Measurements from ENCODE around the gene ZXDC.
A peak's percentile ranks its signal among the peaks of the same experiment; 100 is the strongest.

ZXDC gene

DNA sequence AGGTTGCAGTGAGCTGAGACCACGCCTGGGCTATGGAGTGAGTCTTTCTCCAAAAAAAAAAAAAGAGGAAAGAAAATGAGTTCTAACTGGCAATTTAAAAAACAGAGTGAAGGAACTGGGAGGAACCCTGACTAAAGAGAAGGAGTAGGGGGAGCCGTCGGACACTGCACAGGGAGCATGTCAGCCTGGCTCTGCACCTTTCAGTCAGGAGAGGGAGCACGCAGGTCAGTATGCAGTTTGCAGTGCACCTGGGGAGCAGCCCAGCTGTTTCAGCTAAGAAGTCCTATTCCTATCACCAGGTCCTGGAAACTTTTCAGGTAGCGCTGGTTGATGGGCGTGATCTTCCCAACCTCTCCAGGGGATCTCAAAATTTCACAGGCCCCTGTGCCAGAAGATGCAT, 14.9 kb upstream of the ZXDC start:
- peak; percentile 48 for DNase-seq (ENCODE audit: low spot score)

DNA sequence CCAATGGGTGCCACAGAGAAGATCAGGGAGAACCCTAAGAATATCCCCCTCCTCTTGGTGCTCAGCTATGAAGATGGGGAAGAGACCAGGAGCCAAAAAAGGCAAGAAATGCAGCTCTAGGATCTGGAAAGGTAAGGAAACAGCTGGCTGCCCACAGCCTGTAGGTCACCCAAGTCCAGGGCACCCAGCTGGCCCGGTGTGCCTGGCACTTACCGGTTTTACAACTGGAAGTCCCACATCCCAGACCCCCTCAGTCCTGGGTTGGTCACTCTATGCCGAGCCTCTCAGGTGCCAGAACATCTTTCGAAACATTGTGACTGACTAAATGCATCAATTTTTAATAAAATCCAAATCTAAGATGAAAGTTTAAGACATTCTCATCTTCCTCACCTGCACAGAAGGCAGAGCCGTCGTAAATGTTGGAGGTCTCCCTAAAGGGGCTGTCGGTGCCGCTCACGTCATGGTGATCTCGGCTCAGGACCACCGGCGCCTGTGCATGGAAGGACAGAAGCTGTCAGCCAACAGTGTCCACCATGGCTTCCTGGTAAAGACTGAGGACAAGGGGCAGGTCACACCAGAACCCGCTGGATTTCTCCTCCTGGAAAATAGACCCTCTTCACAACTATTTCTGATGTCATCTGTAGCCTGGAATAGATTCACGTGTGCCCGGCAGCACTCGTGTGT, 13.3 kb upstream of the ZXDC start:
- DNase-seq (ENCODE audit: low spot score): no peak

DNA sequence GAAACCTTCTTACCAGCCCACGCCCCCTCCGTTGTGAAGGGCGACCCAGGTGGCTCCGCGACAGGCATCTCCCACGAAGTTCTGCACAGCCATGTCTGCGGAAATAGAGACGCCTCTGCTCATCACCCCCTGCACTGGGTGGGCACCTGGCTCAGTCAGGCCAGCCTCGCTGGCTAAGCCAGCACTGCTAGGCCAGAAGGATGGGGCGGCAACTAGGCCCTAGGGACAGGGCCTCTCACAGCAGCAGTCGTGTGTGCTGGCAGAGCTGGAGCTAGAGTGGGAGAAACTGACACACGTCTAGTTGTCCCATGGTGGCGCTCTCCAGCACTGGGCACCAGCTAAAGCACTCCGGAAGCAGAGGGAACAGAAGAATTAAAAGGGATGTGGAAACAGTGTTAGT, 12.5 kb upstream of the ZXDC start:
- peak; percentile 66 for DNase-seq (ENCODE audit: low spot score)

DNA sequence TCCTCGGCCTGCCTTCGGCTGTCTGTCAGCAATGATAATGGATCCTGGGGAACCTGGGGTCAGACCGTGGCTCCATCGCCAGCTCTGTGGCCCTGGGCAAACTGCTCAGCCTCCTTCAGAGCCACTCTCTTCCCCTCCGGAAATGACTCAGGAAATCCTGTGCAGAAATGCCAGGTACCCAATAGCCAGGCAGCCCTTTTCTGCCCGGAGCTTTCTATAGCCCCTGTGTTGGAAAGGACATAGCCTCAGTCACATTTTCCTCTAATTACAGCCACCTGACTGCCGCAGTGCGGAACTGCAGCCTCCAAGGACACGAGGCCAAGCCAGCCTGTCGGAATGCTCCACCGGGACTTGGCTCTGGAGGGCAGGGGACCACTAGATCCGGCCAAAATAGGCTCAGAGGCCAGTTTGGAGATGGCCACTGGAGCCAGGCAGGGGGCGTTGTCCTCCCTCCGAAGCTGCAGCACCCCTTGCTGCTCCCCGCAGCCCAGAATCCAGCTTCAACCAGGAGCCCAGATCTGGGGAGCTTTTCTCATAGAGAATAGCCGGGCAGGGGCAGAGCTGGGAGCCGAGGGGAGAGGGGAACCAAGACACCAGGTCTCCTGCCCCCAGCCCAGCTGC, 11.6 kb upstream of the ZXDC start:
- DNase-seq (ENCODE audit: low spot score): no peak

DNA sequence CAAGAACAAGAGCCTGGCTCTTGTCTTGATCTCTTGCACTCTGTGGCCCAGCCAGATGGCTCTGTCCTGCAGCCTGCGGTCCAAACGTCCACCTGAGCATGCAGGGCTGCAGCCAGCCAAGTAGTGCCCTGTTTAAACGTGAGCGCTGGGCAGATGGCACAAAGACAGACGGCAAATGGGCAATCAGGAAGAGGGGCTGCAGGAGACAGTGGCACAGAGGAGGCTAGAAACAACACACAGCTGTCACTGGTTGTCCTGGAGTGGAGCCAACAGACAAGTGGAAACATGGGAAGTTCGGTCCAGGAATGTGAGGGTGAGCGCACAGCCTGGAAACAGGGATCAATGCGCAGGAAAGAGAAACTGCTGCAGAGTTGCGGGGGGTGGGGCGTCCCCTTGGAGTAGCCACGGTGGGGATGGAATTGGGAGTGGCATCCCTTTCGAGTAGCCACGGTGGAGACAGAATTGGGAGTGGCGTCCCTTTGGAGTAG, 10.7 kb upstream of the ZXDC start:
- DNase-seq (ENCODE audit: low spot score): no peak

DNA sequence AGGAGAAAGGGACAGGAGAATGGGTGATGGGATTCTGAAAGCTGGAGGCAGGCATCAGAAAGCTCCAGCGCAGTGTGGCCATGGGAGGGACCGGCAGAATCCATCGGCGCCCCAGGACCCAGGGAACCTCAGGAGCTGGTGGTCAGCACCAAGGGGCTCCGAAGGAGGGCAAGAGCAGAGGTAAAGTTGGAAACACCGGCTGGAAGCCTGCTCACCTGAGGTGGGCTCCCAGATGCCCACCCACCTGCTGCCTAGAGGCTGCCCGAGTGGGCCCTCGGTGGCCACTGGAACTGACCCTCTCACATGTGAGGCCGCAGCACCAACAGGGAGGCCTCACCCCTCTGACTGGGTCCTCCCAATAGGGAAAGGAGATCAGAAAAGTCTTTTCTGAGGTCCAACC, 10.3 kb upstream of the ZXDC start:
- DNase-seq (ENCODE audit: low spot score): no peak

DNA sequence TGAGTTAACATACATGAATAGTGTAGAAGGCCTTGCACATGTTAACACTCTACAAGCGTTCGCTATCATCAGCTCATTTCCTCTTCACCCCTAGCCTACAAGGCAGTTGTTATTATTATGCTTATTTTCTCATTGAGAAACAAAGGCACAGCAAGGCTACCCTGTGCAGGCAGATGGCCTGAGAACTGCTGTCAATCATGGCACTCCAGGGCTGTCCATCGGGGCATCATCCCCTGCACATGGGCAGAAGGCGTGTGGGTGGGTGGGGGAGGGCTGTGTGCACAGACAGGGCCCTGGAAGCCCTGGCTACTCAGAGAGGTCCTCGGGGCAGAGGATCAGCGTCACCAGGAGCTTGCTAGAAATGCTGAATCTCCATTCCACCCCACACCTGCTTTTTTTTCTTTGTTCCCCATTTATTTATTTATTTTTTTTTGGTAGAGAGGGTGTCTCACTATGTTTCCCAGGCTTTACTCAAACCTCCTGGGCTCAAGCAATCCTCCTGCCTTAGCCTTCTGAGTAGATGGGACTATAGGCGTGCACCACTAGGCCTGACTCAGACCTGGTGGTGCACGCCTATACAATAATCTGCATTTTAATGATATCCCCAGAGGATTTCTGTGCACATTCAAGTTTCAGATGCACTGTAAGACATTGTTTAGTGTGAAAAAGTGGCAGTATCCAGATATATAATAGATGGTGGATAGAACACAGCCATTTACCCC, 9.6 kb upstream of the ZXDC start:
- DNase-seq (ENCODE audit: low spot score): no peak

DNA sequence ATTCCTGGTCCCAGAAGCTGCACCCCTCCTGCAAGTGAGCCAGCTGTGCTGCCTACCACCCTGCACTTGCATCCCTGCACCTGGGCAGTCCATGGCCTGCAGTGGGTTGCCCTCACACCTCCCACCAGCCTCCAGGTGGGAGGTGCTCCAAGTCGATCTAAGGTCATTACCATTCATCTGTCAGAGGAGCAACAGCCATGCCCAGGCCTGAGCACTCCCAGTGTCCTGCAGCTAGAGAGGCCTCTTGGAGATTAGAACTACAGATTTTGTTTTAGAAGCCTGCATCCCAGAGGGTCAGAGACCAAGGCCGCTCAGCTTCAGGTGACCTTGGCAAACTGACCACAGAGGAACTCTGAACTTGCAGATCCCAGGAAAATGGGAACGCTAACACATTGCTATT, 9.0 kb upstream of the ZXDC start:
- DNase-seq (ENCODE audit: low spot score): no peak

DNA sequence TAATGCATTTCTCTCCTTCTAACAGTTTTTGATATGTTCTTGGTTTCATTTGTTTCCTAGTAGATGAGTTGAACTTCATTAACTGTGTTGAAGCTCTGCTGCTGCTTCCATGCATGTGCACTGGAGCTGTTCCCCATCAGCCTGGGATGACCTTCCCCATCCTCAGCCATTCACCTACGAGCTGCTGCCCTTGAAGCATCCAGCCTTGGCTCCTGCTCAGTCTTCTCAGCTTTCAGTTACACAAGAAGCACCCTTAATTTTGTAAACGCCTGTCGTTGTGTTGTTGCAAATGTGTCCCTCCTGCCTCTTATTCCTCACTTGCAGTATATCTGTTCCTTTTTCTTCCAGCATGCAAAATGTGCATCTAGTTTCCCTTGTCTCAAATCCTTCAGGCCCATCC, 8.5 kb upstream of the ZXDC start:
- no peak for DNase-seq (ENCODE audit: low spot score)

DNA sequence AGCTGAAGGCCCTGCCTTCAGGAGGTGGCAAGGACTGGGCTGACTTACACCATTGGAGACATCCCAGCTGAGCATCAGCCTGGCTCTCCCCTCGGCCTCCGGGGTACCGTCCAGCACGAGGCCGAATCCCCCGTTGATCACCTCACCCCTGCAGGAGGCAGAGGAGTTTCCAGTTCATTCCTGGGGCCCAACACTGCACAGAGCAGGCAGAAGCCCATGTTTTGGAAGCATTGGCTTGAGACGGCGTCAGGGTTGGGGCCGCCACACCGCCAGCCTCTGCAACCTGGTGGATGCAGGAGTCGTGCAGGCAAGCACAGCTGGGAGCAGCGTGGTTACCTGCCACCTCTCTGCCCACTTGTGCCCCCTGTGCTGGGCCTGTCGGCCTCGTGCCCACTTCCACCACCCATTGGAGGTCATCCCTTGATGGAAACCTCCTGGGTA, 7.7 kb upstream of the ZXDC start:
- no peak for DNase-seq (ENCODE audit: low spot score)

DNA sequence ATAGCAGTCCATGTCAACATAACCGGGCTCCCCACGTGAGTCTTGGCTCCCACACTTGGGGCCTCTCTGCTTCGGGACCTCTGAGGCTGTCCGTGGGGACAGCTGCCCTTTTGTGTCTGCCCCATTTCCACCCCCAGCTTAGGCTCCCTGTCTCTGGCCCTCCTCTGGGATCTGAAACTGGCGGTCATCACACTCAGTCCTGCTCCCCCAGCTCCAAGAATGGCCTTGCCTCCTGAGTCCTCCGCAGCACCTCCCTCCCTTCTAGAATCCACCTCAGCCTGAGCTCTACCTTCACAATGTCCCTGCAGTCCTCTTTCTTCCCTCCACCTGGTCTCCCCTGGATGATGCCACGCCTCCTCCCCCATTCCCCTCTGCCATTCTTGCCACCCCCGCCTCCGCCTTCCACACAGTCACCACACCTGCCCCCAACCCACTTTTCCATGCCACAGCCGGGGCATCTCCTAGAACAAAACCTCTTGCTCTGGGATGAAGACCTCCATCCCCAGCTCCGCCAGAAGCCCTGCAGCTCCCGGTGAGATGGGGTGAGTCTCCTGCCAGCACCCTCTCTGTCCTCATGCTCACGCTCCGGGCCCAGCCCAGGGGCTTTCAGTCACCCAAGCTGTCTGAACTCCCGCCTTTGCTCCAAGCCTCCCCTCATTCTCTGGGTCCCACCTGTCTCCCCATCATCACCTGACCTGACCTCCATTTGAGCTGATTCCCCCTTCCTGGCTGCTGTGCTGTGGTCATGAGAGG, 7.0 kb upstream of the ZXDC start:
- DNase-seq (ENCODE audit: low spot score): no peak

DNA sequence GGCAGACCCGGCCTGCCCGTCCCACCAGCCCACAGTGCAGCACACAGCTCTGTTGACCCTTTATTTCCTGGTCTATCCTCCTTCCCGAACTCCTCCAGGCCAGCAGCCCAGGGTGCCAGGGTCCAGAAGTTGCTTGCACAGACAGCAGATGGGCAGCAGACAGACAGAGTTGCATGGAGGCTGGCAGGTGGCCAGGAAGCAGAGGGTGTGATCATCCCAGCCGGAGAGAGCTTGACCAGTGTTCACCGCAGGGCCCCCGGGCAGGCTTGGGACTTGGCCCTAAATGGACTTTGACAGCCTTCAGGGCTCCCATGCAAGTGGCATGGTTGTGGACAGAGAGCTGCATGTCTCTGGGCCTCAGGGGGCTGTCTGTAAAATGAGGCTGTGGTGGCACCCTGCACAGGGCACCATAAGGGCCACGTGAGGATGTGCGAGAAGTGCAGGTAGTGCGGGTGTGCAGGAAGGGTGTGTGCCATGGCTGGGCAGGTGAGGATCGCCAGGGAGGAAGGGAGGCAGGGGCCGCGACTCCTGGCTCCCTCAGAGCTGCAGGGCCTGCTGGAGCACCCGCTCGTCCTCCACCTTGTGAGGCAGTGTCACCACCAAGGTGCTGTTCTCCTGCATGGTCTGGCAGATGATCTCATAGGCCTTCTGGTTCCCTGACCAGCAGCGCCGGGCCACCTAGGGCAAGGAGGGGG, 6.3 kb upstream of the ZXDC start:
- no peak for DNase-seq (ENCODE audit: low spot score)

DNA sequence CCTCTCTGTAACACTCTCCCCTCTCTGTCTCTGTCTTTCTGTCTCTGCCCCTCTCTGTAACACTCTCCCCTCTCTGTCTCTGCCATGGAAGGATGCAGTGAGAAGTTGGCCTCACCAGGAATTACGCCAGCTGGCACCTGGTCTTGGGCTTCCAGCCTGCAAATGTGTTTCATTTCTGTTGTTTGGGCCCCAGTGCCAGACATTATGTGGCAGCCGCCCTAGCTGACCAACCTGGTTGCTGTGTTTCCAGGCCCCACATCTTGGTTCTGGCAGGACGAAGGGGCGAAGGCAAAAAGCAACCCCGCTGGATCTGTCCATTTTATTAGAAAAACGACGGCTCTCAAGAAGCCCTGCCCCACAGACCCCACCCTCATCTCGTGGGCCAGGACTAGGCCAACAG, 5.2 kb upstream of the ZXDC start:
- no peak for DNase-seq (ENCODE audit: low spot score)

DNA sequence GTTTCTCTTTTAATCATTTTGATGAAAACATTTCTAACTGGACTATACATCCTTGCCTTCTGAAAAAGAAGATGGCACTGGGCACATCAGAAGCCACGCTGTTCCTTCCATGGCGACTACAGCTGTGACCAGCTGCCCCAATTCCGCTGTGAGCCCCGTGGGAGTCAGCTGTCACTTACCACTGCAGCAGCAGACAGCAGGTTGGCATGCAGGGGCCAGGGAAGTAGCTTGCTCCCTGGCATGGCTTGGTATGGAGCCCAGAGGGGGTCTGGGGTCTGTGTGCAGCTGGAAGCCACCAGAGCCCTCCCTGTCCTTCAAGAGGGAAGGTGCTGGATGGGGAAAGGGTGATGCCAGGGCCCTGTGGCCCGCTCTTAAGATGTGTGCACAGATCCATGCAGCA, 4.5 kb upstream of the ZXDC start:
- DNase-seq (ENCODE audit: low spot score): no peak

DNA sequence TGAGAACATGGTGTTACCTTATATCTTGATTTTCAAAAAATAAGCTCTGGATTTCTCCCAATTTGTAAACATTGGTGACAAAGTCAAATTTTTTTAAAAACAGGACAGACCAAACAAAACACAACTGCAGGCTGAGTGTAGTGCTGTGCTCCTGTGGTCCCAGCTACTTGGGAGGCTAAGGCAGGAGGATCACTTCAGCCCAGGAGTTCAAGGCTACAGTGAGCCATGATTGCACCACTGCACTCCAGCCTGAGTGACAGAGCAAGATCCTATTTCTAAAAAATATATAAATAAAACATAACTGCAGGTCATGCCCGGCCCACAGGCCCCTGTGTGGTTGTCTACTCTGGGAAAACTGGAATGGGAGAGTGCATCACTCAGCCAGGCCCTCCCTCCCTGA, 4.0 kb upstream of the ZXDC start:
- DNase-seq (ENCODE audit: low spot score): no peak

DNA sequence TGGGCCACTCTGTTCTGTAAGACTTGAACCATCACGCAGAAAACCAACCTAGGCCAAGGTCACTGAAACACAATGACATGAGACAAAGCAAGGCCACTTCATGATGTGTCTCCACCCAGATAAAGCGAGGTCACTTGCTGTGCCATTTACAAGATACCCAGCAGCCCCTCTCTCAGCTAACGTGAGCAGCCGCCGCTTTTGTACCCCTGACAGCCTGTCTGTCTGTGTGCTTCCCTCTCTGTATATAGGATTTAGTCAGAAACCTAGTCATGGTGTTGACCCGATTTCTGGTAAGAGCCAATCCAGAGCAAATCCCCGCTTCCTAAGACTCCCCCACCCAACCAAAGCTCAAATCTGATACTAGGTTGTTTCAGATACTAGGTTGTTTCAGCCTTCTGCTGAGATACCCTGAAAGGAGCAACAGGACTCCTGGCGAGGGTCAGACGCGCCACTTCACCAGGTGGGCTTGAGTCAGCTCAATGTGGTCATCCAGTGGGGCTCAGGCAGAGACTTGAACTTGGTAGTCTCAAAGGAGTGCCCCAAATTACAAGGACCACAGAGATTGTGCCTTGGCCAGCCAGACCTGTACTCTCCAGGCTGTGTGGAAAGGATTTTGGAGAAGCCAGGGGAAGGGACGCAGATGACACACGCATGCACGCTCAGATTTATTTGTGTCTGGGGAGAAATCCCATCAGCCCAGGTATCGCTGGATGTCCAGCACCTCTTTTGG, 3.1 kb upstream of the ZXDC start:
- DNase-seq (ENCODE audit: low spot score): no peak

DNA sequence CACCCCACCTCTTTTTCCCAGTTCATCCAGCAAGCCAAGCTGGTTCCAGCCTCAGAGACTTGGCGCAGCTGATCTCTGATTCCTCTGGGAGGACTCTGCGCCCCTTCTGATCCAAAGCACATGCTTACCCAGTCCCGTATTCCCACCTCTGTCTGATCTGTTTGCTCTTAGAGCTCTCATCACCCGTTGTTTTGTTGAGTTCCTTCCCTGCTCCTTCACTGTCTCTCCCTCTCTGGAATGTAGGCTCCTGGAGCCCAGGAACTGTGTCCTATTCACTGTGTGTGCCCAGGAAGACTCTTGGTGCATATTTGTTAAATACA, 1.3 kb upstream of the ZXDC start:
- DNase-seq (ENCODE audit: low spot score): no peak

DNA sequence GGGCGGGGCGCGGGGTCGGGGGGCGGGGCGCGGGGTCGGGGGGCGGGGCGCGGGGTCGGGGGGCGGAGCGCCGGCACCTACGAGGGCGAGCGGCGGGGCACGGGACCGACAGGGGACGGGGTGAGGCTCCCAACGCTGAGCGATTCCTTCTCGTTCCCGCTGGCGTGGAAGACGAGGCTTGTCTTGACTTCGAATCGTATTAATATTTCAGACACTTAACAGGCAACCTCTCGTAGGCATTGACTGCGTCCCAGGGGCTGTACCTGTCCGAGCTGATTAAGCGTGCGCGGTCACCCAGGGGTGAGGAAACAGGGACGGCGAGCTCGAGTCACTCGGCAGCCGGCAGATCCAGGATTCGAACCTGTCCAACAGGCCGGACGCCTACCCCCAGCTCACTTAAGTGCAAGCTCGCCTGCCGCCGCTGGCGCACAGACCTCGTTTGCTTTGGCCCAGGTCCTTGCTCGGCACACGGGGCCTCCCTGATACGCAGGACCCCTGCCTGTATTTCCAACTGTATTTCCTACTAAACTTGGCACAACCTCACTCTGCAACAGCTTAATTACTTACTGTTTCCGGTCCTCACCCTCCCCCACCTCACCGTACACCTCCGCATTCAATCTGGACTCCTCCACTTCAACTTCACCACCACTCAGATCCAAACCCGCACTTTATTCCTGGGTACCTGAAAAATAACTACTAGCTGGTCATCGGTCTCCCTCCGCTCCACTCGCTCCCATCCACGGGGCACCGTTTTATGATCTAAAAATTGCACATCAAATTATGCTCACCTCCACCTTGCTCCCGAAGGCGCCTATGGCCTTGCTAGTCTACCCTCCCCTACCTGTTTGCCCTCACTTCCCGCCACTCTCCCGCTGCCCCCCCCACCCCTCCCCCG, 722 bp upstream of the ZXDC start:
- peak; percentile 86 for DNase-seq (ENCODE audit: low spot score)

DNA sequence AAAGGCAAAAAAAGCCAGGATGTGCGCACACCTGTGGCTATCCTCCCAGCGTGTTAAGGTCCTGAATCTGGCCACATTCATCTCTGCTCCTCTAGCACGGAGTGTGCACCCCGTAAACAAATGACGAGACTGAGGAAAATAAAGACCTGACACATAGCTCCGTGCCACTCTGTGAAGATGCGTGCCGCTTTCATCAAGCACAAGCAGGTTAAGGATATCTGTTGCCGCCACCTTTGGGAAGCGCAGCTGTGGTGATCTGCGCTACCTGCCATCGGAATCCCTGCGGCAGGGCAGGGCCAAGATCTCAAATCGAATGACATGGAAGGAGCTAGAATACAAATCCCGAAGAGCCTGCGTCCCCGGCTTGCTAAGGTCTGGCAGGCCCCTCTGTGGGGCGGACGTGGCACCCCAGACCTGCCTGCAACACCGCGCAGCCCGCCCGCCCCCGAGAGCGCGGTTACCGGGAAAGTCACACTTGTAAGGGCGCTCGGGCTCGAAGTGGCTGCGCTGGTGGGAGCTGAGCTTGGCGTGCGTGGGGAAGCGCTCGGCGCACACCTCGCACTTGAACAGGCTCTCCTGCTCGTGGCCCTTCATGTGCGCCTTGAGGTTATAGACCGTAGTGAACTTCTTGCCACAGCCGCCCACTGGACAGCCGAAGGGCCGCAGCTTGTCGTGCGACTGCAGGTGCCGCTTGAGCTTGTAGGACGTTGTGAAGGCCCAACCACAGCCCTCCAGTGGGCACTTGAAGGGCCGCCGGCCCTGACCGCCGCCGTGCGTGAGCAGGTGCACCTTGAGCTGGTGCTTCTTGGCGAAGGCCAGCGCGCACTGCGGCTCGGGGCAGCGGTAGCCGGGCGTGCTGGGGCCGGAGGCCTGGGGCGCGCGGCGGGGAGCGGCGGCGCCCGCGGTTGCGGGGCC, 936 bp downstream of the ZXDC start:
- peak; percentile 53 for DNase-seq (ENCODE audit: low spot score)

Data from HuH-7 (cell line).